ENCODE data around the gene SAMD10. TPM values are rescaled to one million over a fixed set of nuclear protein-coding genes. Genes with fewer than 3 reads are reported as not detected.

Gene SAMD10
- total RNA-seq, 1 donor from 2014 or later, result 7.4 TPM

DNA sequence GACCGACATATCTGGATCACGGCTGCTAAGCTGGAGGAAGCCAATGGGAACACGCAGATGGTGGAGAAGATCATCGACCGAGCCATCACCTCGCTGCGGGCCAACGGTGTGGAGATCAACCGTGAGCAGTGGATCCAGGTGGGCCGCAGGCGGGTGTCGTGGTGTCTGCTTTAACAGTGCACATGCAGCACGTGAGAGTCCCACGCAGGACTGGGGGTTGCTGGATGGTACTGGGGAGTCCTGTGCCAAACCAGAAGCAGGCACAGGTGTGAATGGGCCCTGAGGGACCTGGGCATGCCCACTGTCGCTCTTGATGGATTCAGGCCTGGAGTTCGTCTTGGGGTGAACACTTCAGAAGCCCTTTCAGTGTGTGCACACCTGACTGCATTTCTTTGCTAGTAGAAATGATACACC is 31.9 kb upstream of the SAMD10 start:
- Mint-ChIP-seq H3K4me3 (no peak overlapping the region), H3K9me3 (no peaks in the 10 kb centered on the region), H3K36me3 (peaks cover 33% of the 10 kb centered on the region), H3K27me3 (no peaks in the 10 kb centered on the region), H3K4me1 (ENCODE audit: unreplicated experiment) (no peaks in the 10 kb centered on the region), H3K27ac (no peak overlapping the region)
- TF ChIP-seq, protein P1, sequence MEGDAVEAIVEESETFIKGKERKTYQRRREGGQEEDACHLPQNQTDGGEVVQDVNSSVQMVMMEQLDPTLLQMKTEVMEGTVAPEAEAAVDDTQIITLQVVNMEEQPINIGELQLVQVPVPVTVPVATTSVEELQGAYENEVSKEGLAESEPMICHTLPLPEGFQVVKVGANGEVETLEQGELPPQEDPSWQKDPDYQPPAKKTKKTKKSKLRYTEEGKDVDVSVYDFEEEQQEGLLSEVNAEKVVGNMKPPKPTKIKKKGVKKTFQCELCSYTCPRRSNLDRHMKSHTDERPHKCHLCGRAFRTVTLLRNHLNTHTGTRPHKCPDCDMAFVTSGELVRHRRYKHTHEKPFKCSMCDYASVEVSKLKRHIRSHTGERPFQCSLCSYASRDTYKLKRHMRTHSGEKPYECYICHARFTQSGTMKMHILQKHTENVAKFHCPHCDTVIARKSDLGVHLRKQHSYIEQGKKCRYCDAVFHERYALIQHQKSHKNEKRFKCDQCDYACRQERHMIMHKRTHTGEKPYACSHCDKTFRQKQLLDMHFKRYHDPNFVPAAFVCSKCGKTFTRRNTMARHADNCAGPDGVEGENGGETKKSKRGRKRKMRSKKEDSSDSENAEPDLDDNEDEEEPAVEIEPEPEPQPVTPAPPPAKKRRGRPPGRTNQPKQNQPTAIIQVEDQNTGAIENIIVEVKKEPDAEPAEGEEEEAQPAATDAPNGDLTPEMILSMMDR (conservative IDR thresholded peaks at IDR 0.05), result no peak
- DNase-seq (ENCODE audit: extremely low spot score, unreplicated experiment), result no peak

DNA sequence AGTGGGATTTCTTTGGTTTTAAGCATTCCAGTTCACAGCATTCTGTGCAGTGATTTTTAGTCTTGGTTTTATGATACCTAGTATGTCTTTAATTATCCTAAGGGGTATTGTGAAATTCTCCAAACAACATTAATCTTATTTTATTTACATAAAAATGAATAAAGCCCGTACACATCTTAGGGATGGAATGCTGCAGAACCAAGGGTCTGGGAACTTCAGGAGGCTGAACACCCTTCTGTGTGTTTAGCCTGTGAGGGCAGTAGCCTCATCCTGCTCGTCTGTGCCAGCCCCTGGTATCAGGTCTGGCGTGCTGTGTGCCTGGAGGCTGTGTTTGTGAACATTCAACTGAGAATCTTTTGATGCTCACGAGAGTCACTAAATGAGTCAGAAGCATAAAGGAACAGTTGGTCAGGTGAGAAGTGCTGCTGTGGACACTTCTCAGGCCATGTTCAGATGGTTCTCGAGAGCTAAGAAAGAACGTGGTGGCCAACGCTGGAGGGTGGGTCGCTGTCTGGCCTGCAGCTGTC is 31.3 kb upstream of the SAMD10 start:
- TF ChIP-seq, protein P1 (conservative IDR thresholded peaks at IDR 0.05), result no peak
- peaks cover 33% of the 10 kb centered on the region for H3K36me3 Mint-ChIP-seq
- DNase-seq (ENCODE audit: extremely low spot score, unreplicated experiment), result no peak
- no peak overlapping the region for H3K4me3 Mint-ChIP-seq
- no peak overlapping the region for H3K27ac Mint-ChIP-seq
- no peaks in the 10 kb centered on the region for H3K27me3 Mint-ChIP-seq
- no peaks in the 10 kb centered on the region for H3K9me3 Mint-ChIP-seq
- no peaks in the 10 kb centered on the region for H3K4me1 Mint-ChIP-seq (ENCODE audit: unreplicated experiment)

DNA sequence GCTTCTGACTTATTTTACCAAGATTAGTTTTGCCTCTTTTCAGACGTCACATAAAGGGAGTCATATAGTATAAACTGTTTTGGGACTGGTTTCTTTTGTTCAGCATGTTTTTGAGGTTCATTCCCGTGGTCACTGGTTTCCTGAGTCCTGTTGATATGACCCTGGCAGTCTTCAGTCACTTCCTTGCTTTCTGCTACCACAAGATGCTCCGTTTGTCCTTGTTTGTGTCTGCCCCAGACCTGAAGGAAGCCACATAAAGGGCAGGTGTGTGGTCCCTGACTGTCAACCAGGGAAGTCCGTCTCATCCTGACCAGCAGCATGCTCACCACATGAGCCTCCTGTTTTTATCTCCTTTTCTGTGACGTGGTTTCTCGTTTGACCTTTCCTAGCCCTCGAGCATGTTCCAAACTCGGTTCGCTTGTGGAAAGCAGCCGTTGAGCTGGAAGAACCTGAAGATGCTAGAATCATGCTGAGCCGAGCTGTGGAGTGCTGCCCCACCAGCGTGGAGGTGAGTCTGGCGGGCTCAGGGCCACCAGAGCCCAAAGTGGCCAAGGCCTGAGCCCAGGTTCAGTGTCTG is 30.5 kb upstream of the SAMD10 start:
- TF ChIP-seq, protein P1 (conservative IDR thresholded peaks at IDR 0.05), result no peak
- H3K27ac Mint-ChIP-seq, result no peak overlapping the region
- H3K4me3 Mint-ChIP-seq, result no peak overlapping the region
- DNase-seq (ENCODE audit: extremely low spot score, unreplicated experiment), result no peak
- no peaks in the 10 kb centered on the region for H3K9me3 Mint-ChIP-seq
- peaks cover 33% of the 10 kb centered on the region for H3K36me3 Mint-ChIP-seq
- no peaks in the 10 kb centered on the region for H3K4me1 Mint-ChIP-seq (ENCODE audit: unreplicated experiment)
- H3K27me3 Mint-ChIP-seq, result no peaks in the 10 kb centered on the region

DNA sequence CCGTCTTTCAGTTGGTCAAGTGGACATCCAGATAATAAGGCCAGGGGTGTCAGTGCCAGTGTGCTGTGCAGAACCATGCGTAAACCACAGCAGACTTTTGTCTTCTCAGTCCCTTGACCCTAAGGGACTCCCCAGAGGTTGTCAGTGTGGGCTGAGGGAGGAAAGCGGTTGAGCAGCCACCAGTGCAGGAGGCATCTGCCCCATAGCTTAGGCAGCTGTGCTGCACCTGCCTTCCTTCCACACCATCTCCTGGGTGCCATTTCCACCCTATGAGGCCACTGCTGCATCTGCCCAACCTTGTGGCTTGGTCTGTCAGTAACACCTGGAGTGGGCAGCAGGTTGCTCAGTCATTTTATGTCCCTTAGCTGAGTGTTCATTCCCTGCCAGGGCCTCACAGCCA is 27.5 kb upstream of the SAMD10 start:
- no peak for DNase-seq (ENCODE audit: extremely low spot score, unreplicated experiment)
- Mint-ChIP-seq H3K4me3 (no peak overlapping the region), H3K4me1 (ENCODE audit: unreplicated experiment) (no peaks in the 10 kb centered on the region), H3K9me3 (no peaks in the 10 kb centered on the region), H3K36me3 (peaks cover 24% of the 10 kb centered on the region), H3K27ac (no peak overlapping the region), H3K27me3 (no peaks in the 10 kb centered on the region)
- TF ChIP-seq, protein P1 (conservative IDR thresholded peaks at IDR 0.05), result no peak

DNA sequence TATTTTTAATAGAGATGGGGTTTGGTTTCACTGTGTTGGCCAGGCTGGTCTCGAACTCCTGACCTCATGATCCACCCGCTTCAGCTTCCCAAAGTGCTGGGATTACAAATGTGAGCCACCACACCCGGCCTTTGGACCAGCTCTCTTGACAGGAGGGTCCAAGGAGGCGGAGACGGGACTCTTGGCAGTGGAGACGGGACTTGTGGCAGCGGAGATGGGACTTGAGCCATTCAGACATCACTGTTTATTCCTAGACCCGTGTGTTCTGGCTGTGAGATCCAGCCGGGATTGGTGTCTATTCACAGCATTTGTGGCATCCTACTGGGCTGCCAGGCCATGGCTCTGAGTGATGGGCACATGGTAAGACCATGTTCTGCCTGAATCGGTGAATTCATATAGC is 27.0 kb upstream of the SAMD10 start:
- Mint-ChIP-seq H3K9me3 (no peaks in the 10 kb centered on the region), H3K27ac (no peak overlapping the region), H3K4me3 (no peak overlapping the region), H3K4me1 (ENCODE audit: unreplicated experiment) (no peaks in the 10 kb centered on the region), H3K27me3 (no peaks in the 10 kb centered on the region), H3K36me3 (peaks cover 26% of the 10 kb centered on the region)
- TF ChIP-seq, protein P1 (conservative IDR thresholded peaks at IDR 0.05), result no peak
- DNase-seq (ENCODE audit: extremely low spot score, unreplicated experiment), result no peak

Measured in type B pancreatic cell (in vitro differentiated cells).